Globus pallidus (tissue), 1 donor: ENCODE data around the gene VAT1.
"Not testable (repeated sequence)": the region's sequence is repeated elsewhere in the genome, so short reads cannot be mapped to it uniquely, and the experiment has no call there.

ENCODE experiments used
- DNase-seq: peaks from one replicate; pipeline ENCODE4 v3.0.0-alpha.2; 2015; ENCODE audit warnings: low spot score

The VAT1 gene

GRCh38 chr17:43006639-43007551 lies 15.3 kb downstream of the VAT1 start, which contains the start of gene IFI35:
IFI35 (plus strand) TSS chr17:43006784; CDS start chr17:43006948, 164 bp downstream.
- DNase-seq, result peak; percentile 77

DNA sequence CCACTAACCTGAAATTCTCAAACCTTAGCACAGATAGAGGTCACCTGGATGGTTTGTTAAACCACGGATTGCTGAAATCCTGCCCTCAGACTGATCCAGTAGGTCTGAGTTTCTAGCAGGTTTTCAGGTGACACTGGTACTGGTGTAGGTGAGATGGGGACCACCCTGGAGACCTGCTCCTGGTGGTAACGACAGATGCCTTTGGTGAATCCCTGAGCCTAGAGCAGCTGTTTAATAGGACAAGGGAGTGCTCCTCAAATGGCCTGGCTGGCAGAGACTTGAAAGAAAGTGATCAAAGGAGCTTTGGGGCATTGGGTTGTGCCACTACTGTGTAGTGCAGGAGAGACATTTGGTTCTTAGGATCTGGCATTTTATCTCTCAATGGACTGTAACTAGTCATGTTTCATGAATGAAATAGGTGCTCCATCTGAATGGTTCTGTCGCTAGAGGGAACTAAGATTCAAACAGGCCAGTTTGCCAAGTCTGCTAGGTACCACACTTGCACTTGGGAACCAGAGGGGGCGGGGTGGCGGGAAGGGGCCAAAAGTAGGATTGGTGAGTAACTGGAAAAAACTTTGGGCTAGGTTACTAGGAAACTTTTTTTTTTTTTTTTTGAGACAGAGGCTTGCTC lies 18.5 kb downstream of the VAT1 start:
- DNase-seq, result no peak

DNA sequence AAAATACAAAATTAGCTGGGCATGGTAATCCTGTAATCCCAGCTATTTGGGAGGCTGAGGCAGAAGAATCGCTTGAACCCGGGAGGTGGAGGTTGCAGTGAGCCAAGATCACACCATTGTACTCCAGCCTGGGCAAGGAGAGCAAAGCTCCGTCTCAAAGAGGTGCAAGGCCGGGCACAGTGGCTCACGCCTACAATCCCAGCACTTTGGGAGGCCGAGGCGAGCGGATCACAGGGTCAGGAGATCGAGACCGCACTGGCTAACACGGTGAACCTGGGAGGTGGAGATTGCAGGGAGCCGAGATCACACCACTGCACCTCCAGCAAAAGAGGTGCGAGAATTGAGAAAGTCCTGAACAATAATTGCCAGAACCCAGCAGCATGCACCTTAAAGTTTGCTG lies 21.3 kb downstream of the VAT1 start:
- DNase-seq, result not testable (repeated sequence)

DNA sequence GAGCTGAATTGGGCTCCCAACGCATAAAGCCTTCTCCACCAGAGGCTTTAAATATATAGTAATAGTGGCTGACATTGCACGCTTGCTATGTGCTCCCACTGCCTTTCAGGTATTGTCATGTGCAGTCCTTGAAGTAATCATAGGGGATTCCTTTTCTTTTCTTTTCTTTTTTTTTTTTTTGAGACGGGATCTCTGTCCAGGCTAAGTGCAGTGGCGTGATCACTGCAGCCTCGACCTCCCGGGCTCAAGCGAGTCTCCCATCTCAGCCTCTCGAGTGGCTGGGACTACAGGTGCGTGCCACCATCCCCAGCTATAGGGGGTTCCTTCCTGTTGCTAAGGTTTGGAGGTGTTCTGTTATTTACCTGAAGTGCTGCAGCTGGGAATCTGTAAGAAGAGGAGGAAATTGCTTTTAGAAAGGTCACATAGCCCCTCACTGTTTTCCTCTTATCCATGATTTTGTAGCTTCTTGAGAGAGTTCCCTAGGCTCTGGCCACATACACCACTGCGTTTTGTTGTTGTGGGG lies 23.1 kb downstream of the VAT1 start:
- DNase-seq, result no peak

- DNase-seq, result peak; percentile 100
Observed at GRCh38 chr17:42997984-42998938, 23.9 kb downstream of the VAT1 start, which contains the start of gene RPL27. RPL27 (plus strand) TSS chr17:42998419; CDS start chr17:42998751, 332 bp downstream.

- no peak for DNase-seq
Observed at GRCh38 chr17:42997390-42997983, 24.7 kb downstream of the VAT1 start.

GRCh38 chr17:42993913-42994312 lies 28.3 kb downstream of the VAT1 start:
- DNase-seq, result not testable (repeated sequence)

DNA sequence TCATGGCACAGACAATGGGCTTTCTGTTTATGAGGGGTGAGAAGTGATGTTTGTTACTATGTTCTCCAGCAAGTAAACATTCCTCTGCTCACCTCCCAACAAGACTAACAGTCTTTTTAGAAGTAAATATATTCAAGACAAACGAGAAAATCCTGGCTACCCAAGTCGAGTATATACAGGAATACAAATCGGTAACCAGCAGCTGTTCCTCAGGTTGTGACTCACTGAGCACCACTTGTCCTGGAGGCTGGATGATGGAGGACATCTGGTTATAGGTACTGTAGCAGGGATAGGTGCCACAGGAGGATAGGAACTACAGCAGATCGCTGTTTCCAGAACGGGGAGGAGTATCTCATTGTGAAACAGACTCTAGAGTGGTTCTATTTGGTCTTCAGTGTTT lies 29.3 kb downstream of the VAT1 start:
- DNase-seq, result no peak

DNA sequence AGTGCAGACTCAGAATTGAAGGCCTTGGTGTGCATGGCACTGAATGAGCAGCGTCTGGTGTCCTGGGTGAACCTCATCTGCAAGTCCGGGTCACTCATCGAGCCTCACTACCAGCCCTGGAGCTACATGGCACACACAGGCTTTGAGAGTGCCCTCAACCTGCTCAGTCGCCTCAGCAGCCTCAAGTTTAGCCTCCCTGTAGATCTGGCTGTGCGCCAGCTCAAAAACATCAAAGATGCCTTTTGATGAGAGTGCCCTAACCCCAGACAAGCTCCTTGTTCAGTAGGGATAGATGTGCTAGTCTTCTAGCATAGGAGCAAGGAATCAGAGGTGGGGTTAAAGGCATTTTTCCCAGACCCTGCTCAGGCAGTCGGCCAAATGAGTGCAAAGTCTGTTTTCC lies 30.7 kb downstream of the VAT1 start:
- DNase-seq, result no peak

DNA sequence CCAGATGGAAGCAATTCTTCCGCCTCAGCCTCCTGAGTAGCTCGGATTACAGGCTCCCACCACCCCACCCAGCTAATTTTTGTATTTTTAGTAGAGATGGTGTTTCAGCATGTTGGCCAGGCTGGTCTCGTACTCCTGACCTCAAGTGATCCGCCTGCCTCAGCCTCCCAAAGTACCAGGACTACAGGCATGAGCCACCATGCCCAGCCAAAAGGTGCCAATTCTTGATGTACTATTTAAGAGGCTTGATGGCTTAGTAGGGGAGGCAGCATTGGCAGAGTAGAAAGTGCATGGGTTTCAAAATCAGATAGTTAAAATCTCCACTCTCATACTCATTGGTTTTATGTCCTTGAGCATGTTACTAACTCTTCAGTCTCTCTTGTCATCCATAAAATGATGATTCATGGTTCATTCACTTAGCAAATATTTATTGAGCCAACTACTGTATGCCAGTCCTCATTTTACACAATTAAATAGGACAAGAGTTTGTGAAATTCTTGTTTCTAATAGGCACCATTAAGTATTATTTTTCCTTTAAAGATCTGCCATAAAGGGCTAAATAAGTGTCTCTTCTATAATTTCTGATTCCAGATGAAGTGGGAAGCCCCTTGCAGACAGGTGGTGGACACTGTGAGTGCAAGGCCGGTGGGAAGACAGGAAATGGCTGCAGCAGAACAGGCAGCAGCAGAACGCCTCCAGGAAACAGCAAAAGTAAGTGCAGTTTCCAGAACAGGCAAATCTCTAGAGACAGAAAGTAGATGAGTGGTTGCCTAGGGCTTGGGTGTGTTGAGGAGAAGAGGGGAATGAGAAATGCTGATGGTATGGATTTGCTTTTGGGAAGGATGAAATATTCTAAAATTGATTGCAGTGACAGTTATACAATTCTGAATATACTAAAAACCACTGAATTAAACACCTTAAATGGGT lies 32.2 kb downstream of the VAT1 start:
- DNase-seq, result no peak

- no peak for DNase-seq
Observed at GRCh38 chr17:42989141-42989540, 33.0 kb downstream of the VAT1 start.

DNA sequence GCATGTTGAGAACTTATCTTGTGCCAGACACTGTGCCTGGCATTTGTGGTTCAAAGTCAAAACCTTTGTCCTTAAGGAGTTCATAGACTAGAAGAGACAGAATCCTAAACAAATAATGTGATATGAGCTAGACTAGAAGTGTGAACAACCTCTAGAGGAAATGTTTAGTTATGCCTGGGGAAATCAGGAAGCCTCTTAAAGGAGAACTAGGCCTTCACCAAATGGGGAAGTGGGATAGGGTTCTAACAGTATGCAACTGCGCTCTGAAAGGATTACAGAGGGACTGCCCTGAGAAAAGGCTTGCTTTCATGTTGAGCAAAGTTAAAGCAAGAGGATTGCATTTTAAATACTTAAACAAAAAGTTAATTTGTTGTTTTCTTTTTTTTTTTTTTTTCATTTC lies 37.0 kb downstream of the VAT1 start:
- DNase-seq, result peak; percentile 39

DNA sequence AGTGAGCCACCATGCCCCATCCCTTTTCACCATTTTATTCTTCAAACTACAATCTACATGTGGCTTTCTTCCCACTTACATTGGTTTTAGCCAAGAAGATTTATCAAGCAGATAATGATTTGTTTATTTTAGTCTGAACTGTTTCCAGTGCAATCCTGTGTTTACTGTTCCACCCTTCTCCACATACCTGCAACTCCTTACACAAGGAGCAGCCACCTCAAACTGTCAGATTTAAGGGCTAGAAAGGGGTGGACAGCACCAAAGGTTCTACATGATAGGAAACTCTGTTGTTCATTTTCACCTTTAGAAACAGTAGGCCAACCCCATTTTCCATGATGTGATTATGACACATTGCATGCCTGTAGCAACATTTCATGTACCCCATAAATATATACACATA lies 39.9 kb downstream of the VAT1 start:
- no peak for DNase-seq

DNA sequence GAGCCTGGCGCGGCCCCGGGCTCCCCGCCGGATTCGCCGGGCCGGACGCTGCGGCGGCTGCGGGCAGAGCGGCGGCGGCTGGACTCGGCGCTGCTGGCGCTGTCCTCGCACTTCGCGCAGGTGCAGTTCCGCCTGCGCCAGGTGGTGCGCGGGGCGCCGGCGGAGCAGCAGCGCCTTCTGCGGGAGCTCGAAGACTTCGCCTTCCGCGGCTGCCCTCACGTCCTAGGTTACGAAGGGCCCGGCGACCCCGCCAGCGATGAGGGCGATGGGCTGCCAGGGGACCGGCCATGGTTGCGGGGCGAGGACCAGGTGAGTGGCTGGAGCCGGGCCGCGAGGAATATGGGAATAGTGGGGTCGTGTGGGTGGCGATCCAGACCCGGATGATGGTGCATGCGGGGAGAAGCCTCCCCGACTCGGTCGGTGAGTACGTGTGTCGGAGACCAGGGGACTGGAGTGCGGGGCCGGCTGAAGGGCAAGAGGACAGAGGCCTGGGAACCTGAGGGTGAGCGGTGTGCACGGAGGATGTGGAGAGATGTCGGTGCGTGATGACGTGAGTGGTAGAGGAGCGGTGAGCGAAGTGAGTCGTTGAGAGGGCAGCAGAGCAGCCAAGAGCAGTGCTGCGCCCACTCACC lies 41.3 kb downstream of the VAT1 start:
- no peak for DNase-seq

- DNase-seq, result peak; percentile 84
Observed at GRCh38 chr17:42980274-42980765, 41.9 kb downstream of the VAT1 start, which contains the start of gene RUNDC1. RUNDC1 (plus strand) TSS chr17:42980565; CDS start chr17:42980577, 12 bp downstream.

DNA sequence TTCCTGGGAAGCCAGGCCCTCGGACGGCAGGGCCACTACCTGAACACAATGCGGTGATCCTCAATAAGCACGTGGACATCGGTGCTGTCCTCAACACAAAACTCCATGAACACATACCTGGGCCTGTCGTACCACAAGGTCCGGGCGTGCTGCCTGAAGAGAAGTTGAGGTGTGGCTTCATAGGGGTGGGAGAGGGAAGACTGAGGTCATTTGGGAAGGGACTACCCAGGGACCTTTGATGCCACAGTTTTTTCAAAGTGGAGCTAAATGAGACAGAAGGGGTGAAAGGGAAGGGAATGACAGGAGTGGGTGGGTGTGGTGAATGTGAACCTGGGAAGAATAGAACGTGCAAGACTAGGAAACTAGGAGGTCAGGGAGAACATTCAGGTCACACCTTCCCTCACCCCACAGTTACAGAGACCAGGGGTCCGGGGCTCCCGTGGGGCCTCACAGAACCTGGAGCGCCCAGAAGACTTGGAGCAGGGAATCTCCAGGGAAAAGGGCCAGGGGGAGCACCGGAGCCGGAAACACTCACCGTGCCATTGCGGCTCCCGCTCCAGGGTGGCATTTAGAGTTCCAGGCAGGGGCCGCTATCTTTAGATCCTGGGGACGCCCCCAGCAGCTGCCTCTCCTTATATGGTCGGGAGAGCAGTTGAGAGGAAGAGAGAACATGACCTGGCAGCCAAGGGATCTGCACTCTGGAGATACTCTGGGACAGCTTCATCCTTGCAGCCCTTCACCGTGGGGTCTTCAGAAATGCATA lies 42.5 kb downstream of the VAT1 start, which contains the start of gene PTGES3L:
PTGES3L (minus strand) TSS at position 570 of the 763 bp plus-strand sequence; CDS start at position 543, 27 bp downstream.
- DNase-seq, result no peak

GRCh38 chr17:42975701-42976100 lies 46.5 kb downstream of the VAT1 start:
- not testable (repeated sequence) for DNase-seq

DNA sequence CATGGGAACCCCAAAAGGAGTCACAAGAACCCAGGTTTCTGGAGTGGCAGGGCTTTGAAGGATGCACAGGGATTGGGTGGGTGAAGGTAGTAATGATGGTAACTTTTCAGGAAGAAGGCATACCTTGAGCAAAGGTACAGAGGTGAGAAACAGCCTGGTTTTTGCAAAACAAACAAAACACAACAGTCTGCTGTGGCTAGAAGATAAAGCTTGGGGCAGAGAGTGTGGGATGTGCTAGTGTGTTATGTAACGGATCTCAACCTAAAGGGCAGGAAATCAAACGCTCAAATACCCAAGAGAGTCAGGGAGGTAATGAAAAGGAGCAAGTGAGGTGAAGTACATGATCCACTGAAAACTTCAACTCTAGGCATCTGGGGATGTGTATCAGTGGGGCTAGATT lies 46.9 kb downstream of the VAT1 start:
- no peak for DNase-seq
